H9 (cell line): ENCODE data around the gene SYCN. TPM values are rescaled to one million over a fixed set of nuclear protein-coding genes. Genes with fewer than 3 reads are reported as not detected.

Experiments
- DNase-seq: peaks from one replicate; pipeline ENCODE4 v3.0.0-alpha.2; 2017
- H2AFZ ChIP-seq: one replicate; pipeline ENCODE4 v1.6.1; 2013; ENCODE audit warnings: mild to moderate bottlenecking, low read length, control low read depth, moderate library complexity
- H2AK5ac ChIP-seq: 2 replicates; pipeline ENCODE4 v1.6.1; 2013; ENCODE audit warnings: low read length, control low read depth, mixed read lengths; ENCODE audit not compliant: insufficient read length
- H2BK120ac ChIP-seq: one replicate; pipeline ENCODE4 v1.6.1; 2013; ENCODE audit warnings: low read depth, mild to moderate bottlenecking, low read length, control low read depth, inconsistent platforms; ENCODE audit not compliant: poor library complexity, severe bottlenecking
- H2BK12ac ChIP-seq: 2 replicates; pipeline ENCODE4 v1.6.1; 2013; ENCODE audit warnings: low read length, control low read depth, mixed read lengths, low read depth; ENCODE audit not compliant: insufficient read length
- H2BK15ac ChIP-seq: 2 replicates; pipeline ENCODE4 v1.6.1; 2013; ENCODE audit warnings: low read depth, low read length, control low read depth
- H2BK20ac ChIP-seq: one replicate; pipeline ENCODE4 v1.6.1; 2013; ENCODE audit warnings: low read depth, mild to moderate bottlenecking, low read length, control low read depth, inconsistent platforms; ENCODE audit not compliant: poor library complexity, severe bottlenecking
- H2BK5ac ChIP-seq: 2 replicates; pipeline ENCODE4 v1.6.1; 2013; ENCODE audit warnings: low read length, control low read depth, mixed read lengths; ENCODE audit not compliant: insufficient read length
- H3K14ac ChIP-seq: 2 replicates; pipeline ENCODE4 v1.6.1; 2013; ENCODE audit warnings: low read length, control low read depth; ENCODE audit not compliant: insufficient read depth
- H3K18ac ChIP-seq: 2 replicates; pipeline ENCODE4 v1.6.1; 2013; ENCODE audit warnings: low read depth, mild to moderate bottlenecking, mixed read lengths, low read length, control low read depth; ENCODE audit not compliant: insufficient read length
- H3K23ac ChIP-seq: 2 replicates; pipeline ENCODE4 v1.6.1; 2013; ENCODE audit warnings: low read length, control low read depth, mixed read lengths, low read depth; ENCODE audit not compliant: insufficient read length
- H3K23me2 ChIP-seq: 2 replicates; pipeline ENCODE4 v1.6.1; 2013; ENCODE audit warnings: low read depth, mild to moderate bottlenecking, mixed read lengths, low read length, control low read depth; ENCODE audit not compliant: insufficient read length, poor library complexity, severe bottlenecking
- H3K27ac ChIP-seq: 2 replicates; pipeline ENCODE4 v1.5.1; 2013; ENCODE audit warnings: low read length, control low read depth, mixed read lengths, low read depth; ENCODE audit not compliant: insufficient read length
- H3K27me3 ChIP-seq: 2 replicates; pipeline ENCODE4 v1.6.1; 2013; ENCODE audit warnings: low read length, control low read depth, inconsistent platforms; ENCODE audit not compliant: insufficient read depth
- H3K4ac ChIP-seq: 2 replicates; pipeline ENCODE4 v1.6.1; 2013; ENCODE audit warnings: low read depth, mild to moderate bottlenecking, control low read depth, inconsistent platforms, low read length, moderate library complexity
- H3K4me1 ChIP-seq: 2 replicates; pipeline ENCODE4 v1.6.1; 2013; ENCODE audit warnings: low read length, control low read depth, inconsistent platforms; ENCODE audit not compliant: insufficient read depth
- H3K4me2 ChIP-seq: 2 replicates; pipeline ENCODE4 v1.6.1; 2013; ENCODE audit warnings: low read length, control low read depth, mixed read lengths; ENCODE audit not compliant: insufficient read length, insufficient read depth
- H3K56ac ChIP-seq: 2 replicates; pipeline ENCODE4 v1.6.1; 2013; ENCODE audit warnings: low read depth, mild to moderate bottlenecking, mixed read lengths, low read length, control low read depth; ENCODE audit not compliant: insufficient read length
- H3K79me1 ChIP-seq: 2 replicates; pipeline ENCODE4 v1.6.1; 2013; ENCODE audit warnings: low read depth, mild to moderate bottlenecking, moderate library complexity, low read length, control low read depth, inconsistent platforms; ENCODE audit not compliant: insufficient read depth, poor library complexity, severe bottlenecking
- H3K79me2 ChIP-seq: 2 replicates; pipeline ENCODE4 v1.6.1; 2013; ENCODE audit warnings: low read length, control low read depth, inconsistent platforms; ENCODE audit not compliant: insufficient read depth
- H3K9ac ChIP-seq: 2 replicates; pipeline ENCODE4 v1.6.1; 2013; ENCODE audit warnings: low read length, control low read depth, mixed read lengths; ENCODE audit not compliant: insufficient read length; ENCODE audit errors: extremely low read depth
- H3K9me3 ChIP-seq: one replicate; pipeline ENCODE4 v1.6.1; 2013; ENCODE audit warnings: low read depth, low read length, inconsistent platforms; ENCODE audit not compliant: control insufficient read depth
- H3T11ph ChIP-seq: one replicate; pipeline ENCODE4 v1.6.1; 2013; ENCODE audit warnings: mild to moderate bottlenecking, low read length, control low read depth, inconsistent platforms
- H4K20me1 ChIP-seq: one replicate; pipeline ENCODE4 v1.6.1; 2013; ENCODE audit not compliant: control insufficient read depth, insufficient read length, insufficient read depth
- H4K5ac ChIP-seq: 2 replicates; pipeline ENCODE4 v1.6.1; 2013; ENCODE audit warnings: low read depth, mild to moderate bottlenecking, mixed read lengths, low read length, control low read depth; ENCODE audit not compliant: insufficient read length
- H4K8ac ChIP-seq: replicated peaks from 2 replicates; pipeline ENCODE4 v1.6.1; 2013; ENCODE audit warnings: low read length, control low read depth, mixed read lengths, low read depth; ENCODE audit not compliant: insufficient read length
- H4K91ac ChIP-seq: 2 replicates; pipeline ENCODE4 v1.6.1; 2013; ENCODE audit warnings: low read depth, mild to moderate bottlenecking, moderate library complexity, mixed read lengths, low read length, control low read depth; ENCODE audit not compliant: insufficient read length
- H3K27ac Mint-ChIP-seq, 3 experiments: 2 replicates in 2 of 3; 3 replicates in 1 of 3; pipeline ENCODE4 v1.8.0; 2020 to 2021; ENCODE audit warnings: mixed read lengths in 3 of 3, mild to moderate bottlenecking in 1 of 3, moderate library complexity in 1 of 3
- H3K27me3 Mint-ChIP-seq: 2 replicates; pipeline ENCODE4 v1.8.0; 2021; ENCODE audit warnings: low read depth, mild to moderate bottlenecking, moderate library complexity, mixed read lengths
- H3K36me3 Mint-ChIP-seq, 3 experiments: 2 replicates in 2 of 3; 3 replicates in 1 of 3; pipeline ENCODE4 v1.8.0; 2020 to 2021; ENCODE audit warnings: low read depth in 3 of 3, mixed read lengths in 3 of 3; ENCODE audit not compliant: insufficient read depth in 1 of 3
- H3K4me1 Mint-ChIP-seq, 2 experiments: 2 replicates each; pipeline ENCODE4 v1.8.0; 2020; ENCODE audit warnings: mixed read lengths in 2 of 2
- H3K4me3 Mint-ChIP-seq, 2 experiments: 2 replicates in 1 of 2; 3 replicates in 1 of 2; pipeline ENCODE4 v1.8.0; 2020 to 2021; ENCODE audit warnings: mild to moderate bottlenecking in 2 of 2, mixed read lengths in 2 of 2, moderate library complexity in 1 of 2
- H3K9me3 Mint-ChIP-seq, 2 experiments: 2 replicates in 1 of 2; 3 replicates in 1 of 2; pipeline ENCODE4 v1.8.0; 2020; ENCODE audit warnings: mild to moderate bottlenecking in 2 of 2, mixed read lengths in 2 of 2, moderate library complexity in 1 of 2
- CTCF ChIP-seq: fragments of 200-600 bp; sonication (generic); conservative IDR thresholded peaks from 3 replicates; pipeline ENCODE4 v1.8.0; 2021; ENCODE audit warnings: antibody characterized with exemption, mild to moderate bottlenecking
- WGBS: extraction: QIAGEN DNeasy Blood & Tissue Kit; methylation state at CpG from one replicate; pipeline ENCODE4 v1.1.7; 2013; ENCODE audit warnings: missing lambda C conversion rate, low lambda C conversion rate, mixed read lengths; ENCODE audit not compliant: insufficient read length; ENCODE audit errors: extremely low coverage; 5-methylcytosine and 5-hydroxymethylcytosine counted together
- total RNA-seq: library from RNA; stranded (reverse); gene quantifications from 2 replicates; pipeline ENCODE4 v1.2.1, GENCODE V29; 2021

Gene SYCN
- total RNA-seq, 1 experiment from 2014 or later: not detected

- H3K4me3 Mint-ChIP-seq: no peak overlapping the region
- WGBS: no CpG with 5 or more reads among the region's 7 CpGs
- Histone ChIP-seq H4K20me1 (no peaks in the 10 kb centered on the region), H3K56ac (no peak overlapping the region), H4K91ac (no peak overlapping the region), H2BK15ac (no peak overlapping the region), H3K27me3 (no peaks in the 10 kb centered on the region; the same call in 1 of the 2 replicates), H3K9ac (no peak overlapping the region), H3K23ac (no peak overlapping the region), H3K18ac (no peak overlapping the region), H2BK120ac (no peak overlapping the region), H3K9me3 (no peaks in the 10 kb centered on the region), H3K23me2 (no peaks in the 10 kb centered on the region), H4K8ac (no peak overlapping the region), H3K27ac (no peak overlapping the region), H3K79me2 (no peaks in the 10 kb centered on the region), H2BK20ac (no peak overlapping the region), H2AK5ac (no peak overlapping the region), H3K79me1 (no peaks in the 10 kb centered on the region), H4K5ac (no peak overlapping the region), H3K14ac (no peak overlapping the region), H2AFZ (no peak overlapping the region), H2BK5ac (no peak overlapping the region), H3K4me2 (no peak overlapping the region), H3T11ph (no peak overlapping the region), H2BK12ac (no peak overlapping the region), H3K4me1 (no peaks in the 10 kb centered on the region), H3K4ac (no peak overlapping the region)
- H3K36me3 Mint-ChIP-seq: no peaks in the 10 kb centered on the region
- H3K4me1 Mint-ChIP-seq: peaks cover 0 to 6% of the 10 kb centered on the region in 2 experiments; a peak in 2 of 4 replicates
- no peak overlapping the region for H3K27ac Mint-ChIP-seq
- peaks cover 72% of the 10 kb centered on the region for H3K27me3 Mint-ChIP-seq
- no peak for DNase-seq
- TF ChIP-seq CTCF: no peak
- no peaks in the 10 kb centered on the region for H3K9me3 Mint-ChIP-seq
Observed at GRCh38 chr19:39240421-39240820, 36.4 kb upstream of the SYCN start.
